ENCODE measurements around the gene PSMC5. TPM values are rescaled to one million over a fixed set of nuclear protein-coding genes. Genes with fewer than 3 reads are reported as not detected.

The PSMC5 gene
- total RNA-seq, 1 donor from 2014 or later, result 204 TPM

GRCh38 chr17:63824362-63824761, 2.9 kb upstream of the PSMC5 start:
- intact Hi-C loops (cut with micrococcal nuclease), result no loop called here
- H3K27me3 Mint-ChIP-seq (ENCODE audit: low read depth), result no peaks in the 10 kb centered on the region
- H3K36me3 Mint-ChIP-seq (ENCODE audit: low read depth), result peaks cover 93% of the 10 kb centered on the region
- no peaks in the 10 kb centered on the region for H3K9me3 Mint-ChIP-seq
- no peak overlapping the region for H3K4me3 Mint-ChIP-seq (ENCODE audit: low read depth)
- no peak overlapping the region for H3K27ac Mint-ChIP-seq
- H3K4me1 Mint-ChIP-seq (ENCODE audit: low read depth), result peaks cover 40% of the 10 kb centered on the region
- DNase-seq (ENCODE audit: low spot score), result no peak

GRCh38 chr17:63826468-63827001, 696 bp upstream of the PSMC5 start:
- H3K36me3 Mint-ChIP-seq (ENCODE audit: low read depth), result peaks cover 94% of the 10 kb centered on the region
- H3K4me1 Mint-ChIP-seq (ENCODE audit: low read depth), result peaks cover 54% of the 10 kb centered on the region

GRCh38 chr17:63827801-63828221, 580 bp downstream of the PSMC5 start:
- H3K27me3 Mint-ChIP-seq (ENCODE audit: low read depth), result no peaks in the 10 kb centered on the region
- H3K4me3 Mint-ChIP-seq (ENCODE audit: low read depth), result peak overlapping the region; percentile 94
- H3K27ac Mint-ChIP-seq, result peak overlapping the region; percentile 99
- H3K9me3 Mint-ChIP-seq, result no peaks in the 10 kb centered on the region
- intact Hi-C loops (cut with micrococcal nuclease), result loop anchor here (1.0 to 5.0 kb wide), 4 partner anchors 15 to 679 kb away; partner anchors contain the start of genes CCDC47, CEP95, DDX5 and LIMD2
- no peak for DNase-seq (ENCODE audit: low spot score)
- peaks cover 57% of the 10 kb centered on the region for H3K4me1 Mint-ChIP-seq (ENCODE audit: low read depth)
- H3K36me3 Mint-ChIP-seq (ENCODE audit: low read depth), result peaks cover 94% of the 10 kb centered on the region

More at GRCh38 chr17:63826468-63827001, 696 bp upstream of the PSMC5 start:
- Mint-ChIP-seq H3K4me3 (ENCODE audit: low read depth) (peak overlapping the region; percentile 94), H3K27me3 (ENCODE audit: low read depth) (no peaks in the 10 kb centered on the region), H3K9me3 (no peaks in the 10 kb centered on the region), H3K27ac (peak overlapping the region; percentile 99)
- intact Hi-C loops (cut with micrococcal nuclease), result loop anchor here (1.0 to 5.0 kb wide), 4 partner anchors 17 to 681 kb away; partner anchors contain the start of genes CCDC47, CEP95, DDX5 and LIMD2
- no peak for DNase-seq (ENCODE audit: low spot score)

GRCh38 chr17:63828936-63829335, 1.7 kb downstream of the PSMC5 start:
- H3K9me3 Mint-ChIP-seq, result no peaks in the 10 kb centered on the region
- intact Hi-C loops (cut with micrococcal nuclease), result loop anchor here (5.0 kb wide), 1 partner anchor 678 kb away; the partner anchor contains the start of genes CEP95 and DDX5
- H3K4me3 Mint-ChIP-seq (ENCODE audit: low read depth), result peak overlapping the region; percentile 94
- H3K27me3 Mint-ChIP-seq (ENCODE audit: low read depth), result no peaks in the 10 kb centered on the region
- no peak overlapping the region for H3K27ac Mint-ChIP-seq
- no peak for DNase-seq (ENCODE audit: low spot score)
- H3K36me3 Mint-ChIP-seq (ENCODE audit: low read depth), result peaks cover 96% of the 10 kb centered on the region
- peaks cover 48% of the 10 kb centered on the region for H3K4me1 Mint-ChIP-seq (ENCODE audit: low read depth)

GRCh38 chr17:63830278-63830677, 3.0 kb downstream of the PSMC5 start:
- intact Hi-C loops (cut with micrococcal nuclease), result no loop called here
- Mint-ChIP-seq H3K4me3 (ENCODE audit: low read depth) (no peak overlapping the region), H3K27me3 (ENCODE audit: low read depth) (no peaks in the 10 kb centered on the region), H3K27ac (no peak overlapping the region), H3K4me1 (ENCODE audit: low read depth) (peaks cover 52% of the 10 kb centered on the region), H3K36me3 (ENCODE audit: low read depth) (peaks cover 98% of the 10 kb centered on the region), H3K9me3 (no peaks in the 10 kb centered on the region)
- no peak for DNase-seq (ENCODE audit: low spot score)

- H3K4me1 Mint-ChIP-seq (ENCODE audit: low read depth), result peaks cover 50% of the 10 kb centered on the region
- DNase-seq (ENCODE audit: low spot score), result no peak
- peaks cover 98% of the 10 kb centered on the region for H3K36me3 Mint-ChIP-seq (ENCODE audit: low read depth)
- peak overlapping the region; percentile 62 for H3K27ac Mint-ChIP-seq
- no peaks in the 10 kb centered on the region for H3K27me3 Mint-ChIP-seq (ENCODE audit: low read depth)
- H3K4me3 Mint-ChIP-seq (ENCODE audit: low read depth), result no peak overlapping the region
- intact Hi-C loops (cut with micrococcal nuclease), result no loop called here
- H3K9me3 Mint-ChIP-seq, result no peaks in the 10 kb centered on the region
These were observed 3.8 kb downstream of the PSMC5 start for GRCh38 chr17:63830904-63831491.

- H3K27ac Mint-ChIP-seq, result peak overlapping the region; percentile 62
- H3K27me3 Mint-ChIP-seq (ENCODE audit: low read depth), result no peaks in the 10 kb centered on the region
- H3K9me3 Mint-ChIP-seq, result no peaks in the 10 kb centered on the region
- peaks cover 46% of the 10 kb centered on the region for H3K4me1 Mint-ChIP-seq (ENCODE audit: low read depth)
- DNase-seq (ENCODE audit: low spot score), result no peak
- peaks cover 94% of the 10 kb centered on the region for H3K36me3 Mint-ChIP-seq (ENCODE audit: low read depth)
- H3K4me3 Mint-ChIP-seq (ENCODE audit: low read depth), result no peak overlapping the region
- intact Hi-C loops (cut with micrococcal nuclease), result no loop called here
These were observed 4.3 kb downstream of the PSMC5 start for GRCh38 chr17:63831505-63831904.

- Mint-ChIP-seq H3K36me3 (ENCODE audit: low read depth) (peaks cover 94% of the 10 kb centered on the region), H3K9me3 (no peaks in the 10 kb centered on the region), H3K27me3 (ENCODE audit: low read depth) (no peaks in the 10 kb centered on the region), H3K27ac (peak overlapping the region; percentile 33), H3K4me1 (ENCODE audit: low read depth) (peaks cover 48% of the 10 kb centered on the region), H3K4me3 (ENCODE audit: low read depth) (no peak overlapping the region)
- DNase-seq (ENCODE audit: low spot score), result no peak
- intact Hi-C loops (cut with micrococcal nuclease), result no loop called here
These were observed 4.8 kb downstream of the PSMC5 start for GRCh38 chr17:63832014-63832413.

- H3K36me3 Mint-ChIP-seq (ENCODE audit: low read depth), result peaks cover 93% of the 10 kb centered on the region
- H3K9me3 Mint-ChIP-seq, result no peaks in the 10 kb centered on the region
- DNase-seq (ENCODE audit: low spot score), result no peak
- intact Hi-C loops (cut with micrococcal nuclease), result no loop called here
- no peak overlapping the region for H3K27ac Mint-ChIP-seq
- H3K4me1 Mint-ChIP-seq (ENCODE audit: low read depth), result peaks cover 48% of the 10 kb centered on the region
- no peaks in the 10 kb centered on the region for H3K27me3 Mint-ChIP-seq (ENCODE audit: low read depth)
- no peak overlapping the region for H3K4me3 Mint-ChIP-seq (ENCODE audit: low read depth)
These were observed 5.2 kb downstream of the PSMC5 start for GRCh38 chr17:63832455-63832854.

- peaks cover 45% of the 10 kb centered on the region for H3K4me1 Mint-ChIP-seq (ENCODE audit: low read depth)
- H3K27ac Mint-ChIP-seq, result no peak overlapping the region
These were observed 6.0 kb downstream of the PSMC5 start for GRCh38 chr17:63833026-63833740.

GRCh38 chr17:63833741-63834373, 6.6 kb downstream of the PSMC5 start:
- Mint-ChIP-seq H3K27me3 (ENCODE audit: low read depth) (no peaks in the 10 kb centered on the region), H3K4me1 (ENCODE audit: low read depth) (peaks cover 40% of the 10 kb centered on the region), H3K9me3 (no peaks in the 10 kb centered on the region), H3K4me3 (ENCODE audit: low read depth) (no peak overlapping the region), H3K36me3 (ENCODE audit: low read depth) (peaks cover 84% of the 10 kb centered on the region), H3K27ac (peak overlapping the region; percentile 11)
- intact Hi-C loops (cut with micrococcal nuclease), result no loop called here
- no peak for DNase-seq (ENCODE audit: low spot score)

More at GRCh38 chr17:63833026-63833740, 6.0 kb downstream of the PSMC5 start:
- Mint-ChIP-seq H3K9me3 (no peaks in the 10 kb centered on the region), H3K36me3 (ENCODE audit: low read depth) (peaks cover 91% of the 10 kb centered on the region), H3K4me3 (ENCODE audit: low read depth) (no peak overlapping the region), H3K27me3 (ENCODE audit: low read depth) (no peaks in the 10 kb centered on the region)
- intact Hi-C loops (cut with micrococcal nuclease), result no loop called here
- no peak for DNase-seq (ENCODE audit: low spot score)

GRCh38 chr17:63834431-63835166, 7.4 kb downstream of the PSMC5 start:
- intact Hi-C loops (cut with micrococcal nuclease), result no loop called here
- Mint-ChIP-seq H3K4me1 (ENCODE audit: low read depth) (peaks cover 37% of the 10 kb centered on the region), H3K27ac (peak overlapping the region; percentile 74), H3K36me3 (ENCODE audit: low read depth) (peaks cover 77% of the 10 kb centered on the region), H3K27me3 (ENCODE audit: low read depth) (no peaks in the 10 kb centered on the region), H3K9me3 (no peaks in the 10 kb centered on the region), H3K4me3 (ENCODE audit: low read depth) (no peak overlapping the region)
- peak; percentile 65 for DNase-seq (ENCODE audit: low spot score)

Measured in activated T-helper 2 cell treated with anti-CD3 and anti-CD28 coated beads, Interferon-gamma antibody, Interleukin-2, Interleukin-4, amounts not matched to agents 10 μg/mL and 5 μg/mL and 100 μg/mL, durations not matched to agents 14 hours and 24 hours and 36 hours (primary cell).